Tongue (tissue), 1 donor: ENCODE data around the gene CDC7. TPM values are rescaled to one million over a fixed set of nuclear protein-coding genes. Genes with fewer than 3 reads are reported as not detected.

Experiments used
- total RNA-seq: library from RNA; depleted of rRNA; stranded (reverse); fragments of >200 nt; gene quantifications from one replicate; pipeline ENCODE4 v1.2.3, GENCODE V29; 2014

The CDC7 gene
- total RNA-seq, 1 donor from 2014 or later, result 11.5 TPM

Other genes with a start within 250 kb of the CDC7 start
- 3.9 TPM for gene HFM1, start 96.0 kb upstream of the CDC7 start, total RNA-seq